NCI-H146 (cell line): ENCODE results near the gene MPO.

ENCODE experiments used
- DNase-seq: peaks from one replicate; lab custom pipeline; 2025; lab: John Stamatoyannopoulos, UW

MPO gene

GRCh38 chr17:58233543-58233942 lies 47.2 kb downstream of the MPO start:
- DNase-seq: no peak

- DNase-seq: peak; percentile 5
Measured at GRCh38 chr17:58232707-58233156, 48.0 kb downstream of the MPO start.

- no peak for DNase-seq
Measured at GRCh38 chr17:58231641-58232040, 49.1 kb downstream of the MPO start.

- DNase-seq: no peak
Measured at GRCh38 chr17:58229881-58230280, 50.9 kb downstream of the MPO start.

GRCh38 chr17:58229384-58229783 lies 51.4 kb downstream of the MPO start:
- no peak for DNase-seq

- no peak for DNase-seq
Measured at GRCh38 chr17:58228679-58229078, 52.1 kb downstream of the MPO start.

GRCh38 chr17:58227733-58228132 lies 53.0 kb downstream of the MPO start:
- DNase-seq: no peak

GRCh38 chr17:58224315-58224714 lies 56.4 kb downstream of the MPO start:
- no peak for DNase-seq
